ENCODE measurements around the gene ASRGL1. TPM values are rescaled to one million over a fixed set of nuclear protein-coding genes. Genes with fewer than 3 reads are reported as not detected.

Gene ASRGL1
- total RNA-seq, 1 experiment from 2014 or later: 37.7 TPM

DNA sequence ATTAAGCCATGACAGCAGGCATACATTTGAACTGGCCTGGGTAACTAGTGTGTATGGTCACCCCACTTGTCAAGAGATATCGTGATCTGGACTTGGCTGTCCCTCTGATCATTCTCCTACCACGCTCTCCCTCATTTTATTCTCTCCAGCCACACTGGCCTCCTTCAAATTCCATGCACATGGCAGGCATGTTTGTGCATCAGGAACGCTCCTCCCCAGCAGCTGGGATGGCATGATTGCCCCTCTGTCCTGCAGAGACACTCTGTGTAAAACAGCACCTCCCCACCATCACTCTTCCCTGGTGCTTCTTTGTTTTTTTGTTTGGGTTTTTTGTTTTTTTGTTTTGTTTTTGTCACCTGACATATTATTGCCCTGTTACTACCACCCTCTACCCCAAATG, 50.1 kb downstream of the ASRGL1 start:
- H3K4me3 ChIP-seq (ENCODE audit: low read depth, low read length, poor library complexity, severe bottlenecking): no peak overlapping the region
- CTCF ChIA-PET: no interaction called here
- H3K36me3 ChIP-seq (ENCODE audit: insufficient read depth, low read length, poor library complexity, severe bottlenecking): no peaks in the 10 kb centered on the region
- no peaks in the 10 kb centered on the region for H3K4me1 ChIP-seq (ENCODE audit: insufficient read depth, low read length, poor library complexity, severe bottlenecking)
- H3K9me3 ChIP-seq (ENCODE audit: low read depth, low read length, poor library complexity, severe bottlenecking): no peaks in the 10 kb centered on the region
- TF ChIP-seq, protein P1, sequence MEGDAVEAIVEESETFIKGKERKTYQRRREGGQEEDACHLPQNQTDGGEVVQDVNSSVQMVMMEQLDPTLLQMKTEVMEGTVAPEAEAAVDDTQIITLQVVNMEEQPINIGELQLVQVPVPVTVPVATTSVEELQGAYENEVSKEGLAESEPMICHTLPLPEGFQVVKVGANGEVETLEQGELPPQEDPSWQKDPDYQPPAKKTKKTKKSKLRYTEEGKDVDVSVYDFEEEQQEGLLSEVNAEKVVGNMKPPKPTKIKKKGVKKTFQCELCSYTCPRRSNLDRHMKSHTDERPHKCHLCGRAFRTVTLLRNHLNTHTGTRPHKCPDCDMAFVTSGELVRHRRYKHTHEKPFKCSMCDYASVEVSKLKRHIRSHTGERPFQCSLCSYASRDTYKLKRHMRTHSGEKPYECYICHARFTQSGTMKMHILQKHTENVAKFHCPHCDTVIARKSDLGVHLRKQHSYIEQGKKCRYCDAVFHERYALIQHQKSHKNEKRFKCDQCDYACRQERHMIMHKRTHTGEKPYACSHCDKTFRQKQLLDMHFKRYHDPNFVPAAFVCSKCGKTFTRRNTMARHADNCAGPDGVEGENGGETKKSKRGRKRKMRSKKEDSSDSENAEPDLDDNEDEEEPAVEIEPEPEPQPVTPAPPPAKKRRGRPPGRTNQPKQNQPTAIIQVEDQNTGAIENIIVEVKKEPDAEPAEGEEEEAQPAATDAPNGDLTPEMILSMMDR (conservative IDR thresholded peaks at IDR 0.05; ENCODE audit: low read depth, low read length): no peak
- no peak for TF ChIP-seq EZH2 (IDR thresholded peaks at IDR 0.05; ENCODE audit: borderline replicate concordance, low read depth, low read length, poor library complexity, severe bottlenecking)
- no peak overlapping the region for H3K27ac ChIP-seq (ENCODE audit: low read depth, low read length, poor library complexity, severe bottlenecking)
- no TSS peak for BruUV-seq (replicated peaks)
- DNase-seq (ENCODE audit: low spot score): no peak
- intact Hi-C loops (cut with micrococcal nuclease; ENCODE audit: unreplicated experiment): no loop called here
- no peaks in the 10 kb centered on the region for H3K27me3 ChIP-seq (replicated peaks; ENCODE audit: insufficient read depth, low read depth, low read length, poor library complexity)
- POLR2A ChIA-PET (ENCODE audit: low non-redundant PET): no interaction called here

GRCh38 chr11:62388999-62389398, 51.8 kb downstream of the ASRGL1 start:
- ChIA-PET CTCF (no interaction called here), POLR2A (ENCODE audit: low non-redundant PET) (no interaction called here)
- TF ChIP-seq, protein P1 (conservative IDR thresholded peaks at IDR 0.05; ENCODE audit: low read depth, low read length): no peak
- no peak for TF ChIP-seq EZH2 (IDR thresholded peaks at IDR 0.05; ENCODE audit: borderline replicate concordance, low read depth, low read length, poor library complexity, severe bottlenecking)
- H3K4me1 ChIP-seq (ENCODE audit: insufficient read depth, low read length, poor library complexity, severe bottlenecking): no peaks in the 10 kb centered on the region
- no peak for DNase-seq (ENCODE audit: low spot score)
- no peak overlapping the region for H3K4me3 ChIP-seq (ENCODE audit: low read depth, low read length, poor library complexity, severe bottlenecking)
- no peaks in the 10 kb centered on the region for H3K9me3 ChIP-seq (ENCODE audit: low read depth, low read length, poor library complexity, severe bottlenecking)
- H3K27me3 ChIP-seq (replicated peaks; ENCODE audit: insufficient read depth, low read depth, low read length, poor library complexity): no peaks in the 10 kb centered on the region
- intact Hi-C loops (cut with micrococcal nuclease; ENCODE audit: unreplicated experiment): no loop called here
- no peak overlapping the region for H3K27ac ChIP-seq (ENCODE audit: low read depth, low read length, poor library complexity, severe bottlenecking)
- H3K36me3 ChIP-seq (ENCODE audit: insufficient read depth, low read length, poor library complexity, severe bottlenecking): no peaks in the 10 kb centered on the region
- no TSS peak for BruUV-seq (replicated peaks)

GRCh38 chr11:62390237-62390636, 53.0 kb downstream of the ASRGL1 start:
- H3K4me3 ChIP-seq (ENCODE audit: low read depth, low read length, poor library complexity, severe bottlenecking): no peak overlapping the region
- ChIA-PET CTCF (no interaction called here), POLR2A (ENCODE audit: low non-redundant PET) (no interaction called here)
- H3K9me3 ChIP-seq (ENCODE audit: low read depth, low read length, poor library complexity, severe bottlenecking): no peaks in the 10 kb centered on the region
- H3K4me1 ChIP-seq (ENCODE audit: insufficient read depth, low read length, poor library complexity, severe bottlenecking): no peaks in the 10 kb centered on the region
- intact Hi-C loops (cut with micrococcal nuclease; ENCODE audit: unreplicated experiment): loop anchor here (10.0 kb wide), 2 partner anchors 155 to 635 kb away; partner anchors contain the start of gene AHNAK
- H3K27ac ChIP-seq (ENCODE audit: low read depth, low read length, poor library complexity, severe bottlenecking): no peak overlapping the region
- DNase-seq (ENCODE audit: low spot score): no peak
- H3K27me3 ChIP-seq (replicated peaks; ENCODE audit: insufficient read depth, low read depth, low read length, poor library complexity): no peaks in the 10 kb centered on the region
- no peaks in the 10 kb centered on the region for H3K36me3 ChIP-seq (ENCODE audit: insufficient read depth, low read length, poor library complexity, severe bottlenecking)
- no TSS peak for BruUV-seq (replicated peaks)
- TF ChIP-seq, protein P1 (conservative IDR thresholded peaks at IDR 0.05; ENCODE audit: low read depth, low read length): no peak
- no peak for TF ChIP-seq EZH2 (IDR thresholded peaks at IDR 0.05; ENCODE audit: borderline replicate concordance, low read depth, low read length, poor library complexity, severe bottlenecking)
